MCF 10A (cell line): ENCODE data around the gene ADAMTS18. TPM values are rescaled to one million over a fixed set of nuclear protein-coding genes. Genes with fewer than 3 reads are reported as not detected.
A peak's percentile ranks its signal among the peaks of the same experiment; 100 is the strongest.

Experiments
- BruUV-seq: library from RNA; stranded (reverse); fragments of 400-500 nt; replicated peaks from 2 replicates; lab custom pipeline; 2021; lab: Mats Ljungman, UMichigan
- CTCF ChIA-PET: fragments of 300-600 bp; sonication (Branson Sonifier 250); formaldehyde crosslinking; extraction: SDS; loops from one replicate; lab custom pipeline; 2021; ENCODE audit warnings: antibody characterized with exemption, inconsistent platforms; lab: Yijun Ruan, JAX
- POLR2A ChIA-PET: fragments of 300-600, 350-650 bp; sonication (Branson Sonifier 250); formaldehyde crosslinking; extraction: SDS; loops from one replicate; lab custom pipeline; 2020; ENCODE audit warnings: antibody characterized with exemption, inconsistent platforms; lab: Yijun Ruan, JAX
- DNase-seq: peaks from one replicate; pipeline ENCODE4 v3.0.0-alpha.2; 2018; ENCODE audit not compliant: unreplicated experiment
- H3K27ac Mint-ChIP-seq: one replicate; pipeline ENCODE4 v1.8.0; 2022; ENCODE audit warnings: mild to moderate bottlenecking, low read depth, mixed read lengths; ENCODE audit not compliant: unreplicated experiment
- H3K27me3 Mint-ChIP-seq: one replicate; pipeline ENCODE4 v1.8.0; 2022; ENCODE audit warnings: mixed read lengths; ENCODE audit not compliant: insufficient read depth, unreplicated experiment
- H3K36me3 Mint-ChIP-seq: one replicate; pipeline ENCODE4 v1.8.0; 2022; ENCODE audit warnings: mild to moderate bottlenecking, moderate library complexity, mixed read lengths; ENCODE audit not compliant: insufficient read depth, unreplicated experiment
- H3K4me1 Mint-ChIP-seq: one replicate; pipeline ENCODE4 v1.8.0; 2022; ENCODE audit warnings: mixed read lengths; ENCODE audit not compliant: insufficient read depth, unreplicated experiment
- H3K4me3 Mint-ChIP-seq: one replicate; pipeline ENCODE4 v1.8.0; 2022; ENCODE audit warnings: mild to moderate bottlenecking, moderate library complexity, mixed read lengths; ENCODE audit not compliant: unreplicated experiment
- H3K9me3 Mint-ChIP-seq: one replicate; pipeline ENCODE4 v1.8.0; 2022; ENCODE audit warnings: mixed read lengths; ENCODE audit not compliant: unreplicated experiment
- intact Hi-C: fragments of 100-400 bp; cut with micrococcal nuclease; formaldehyde crosslinking; loops from 2 replicates; pipeline ENCODE4 v1.14.1; 2022
- total RNA-seq: library from RNA; stranded (reverse); gene quantifications from 2 replicates; pipeline ENCODE4 v1.2.3, GENCODE V29; 2022
- TF ChIP-seq, protein P1 (sequence below): fragments of 200-600 bp; IDR thresholded peaks from one replicate; pipeline ENCODE4 v1.8.0; 2022; ENCODE audit warnings: antibody characterized with exemption, mild to moderate bottlenecking; ENCODE audit not compliant: unreplicated experiment

Gene ADAMTS18
- total RNA-seq, 1 experiment from 2014 or later, result not detected

GRCh38 chr16:77409311-77409710 is 25.5 kb downstream of the ADAMTS18 start:
- intact Hi-C loops, result no loop called here
- Mint-ChIP-seq H3K27me3 (no peaks in the 10 kb centered on the region), H3K9me3 (peaks cover 8% of the 10 kb centered on the region), H3K4me3 (no peak overlapping the region), H3K4me1 (peaks cover 3% of the 10 kb centered on the region), H3K27ac (no peak overlapping the region), H3K36me3 (no peaks in the 10 kb centered on the region)
- TF ChIP-seq, protein P1, sequence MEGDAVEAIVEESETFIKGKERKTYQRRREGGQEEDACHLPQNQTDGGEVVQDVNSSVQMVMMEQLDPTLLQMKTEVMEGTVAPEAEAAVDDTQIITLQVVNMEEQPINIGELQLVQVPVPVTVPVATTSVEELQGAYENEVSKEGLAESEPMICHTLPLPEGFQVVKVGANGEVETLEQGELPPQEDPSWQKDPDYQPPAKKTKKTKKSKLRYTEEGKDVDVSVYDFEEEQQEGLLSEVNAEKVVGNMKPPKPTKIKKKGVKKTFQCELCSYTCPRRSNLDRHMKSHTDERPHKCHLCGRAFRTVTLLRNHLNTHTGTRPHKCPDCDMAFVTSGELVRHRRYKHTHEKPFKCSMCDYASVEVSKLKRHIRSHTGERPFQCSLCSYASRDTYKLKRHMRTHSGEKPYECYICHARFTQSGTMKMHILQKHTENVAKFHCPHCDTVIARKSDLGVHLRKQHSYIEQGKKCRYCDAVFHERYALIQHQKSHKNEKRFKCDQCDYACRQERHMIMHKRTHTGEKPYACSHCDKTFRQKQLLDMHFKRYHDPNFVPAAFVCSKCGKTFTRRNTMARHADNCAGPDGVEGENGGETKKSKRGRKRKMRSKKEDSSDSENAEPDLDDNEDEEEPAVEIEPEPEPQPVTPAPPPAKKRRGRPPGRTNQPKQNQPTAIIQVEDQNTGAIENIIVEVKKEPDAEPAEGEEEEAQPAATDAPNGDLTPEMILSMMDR, result no peak
- ChIA-PET POLR2A (no interaction called here), CTCF (no interaction called here)
- no TSS peak for BruUV-seq
- DNase-seq, result no peak

DNA sequence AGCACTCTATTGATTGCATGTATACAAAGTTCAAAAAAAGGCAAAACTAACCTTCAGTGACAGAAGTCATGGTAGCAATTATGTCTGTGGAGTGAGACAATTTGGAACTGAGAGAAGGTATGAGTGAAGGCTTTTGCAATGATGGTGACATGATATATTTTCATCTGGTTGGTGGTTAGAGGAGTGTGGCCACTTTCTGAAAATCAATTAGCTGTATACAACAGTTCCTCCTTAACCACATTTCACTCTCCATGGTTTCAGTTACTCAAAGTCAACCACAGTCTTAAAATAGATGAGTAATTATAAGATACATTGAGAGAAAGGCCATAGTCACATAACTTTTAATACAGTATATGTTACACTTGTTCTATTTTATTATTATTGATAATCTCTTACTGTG is 26.2 kb downstream of the ADAMTS18 start:
- no peaks in the 10 kb centered on the region for H3K27me3 Mint-ChIP-seq
- ChIA-PET CTCF (no interaction called here), POLR2A (no interaction called here)
- peaks cover 8% of the 10 kb centered on the region for H3K9me3 Mint-ChIP-seq
- no peak for DNase-seq
- TF ChIP-seq, protein P1, result no peak
- H3K27ac Mint-ChIP-seq, result no peak overlapping the region
- intact Hi-C loops, result no loop called here
- no peaks in the 10 kb centered on the region for H3K4me1 Mint-ChIP-seq
- no TSS peak for BruUV-seq
- no peak overlapping the region for H3K4me3 Mint-ChIP-seq
- H3K36me3 Mint-ChIP-seq, result no peaks in the 10 kb centered on the region

DNA sequence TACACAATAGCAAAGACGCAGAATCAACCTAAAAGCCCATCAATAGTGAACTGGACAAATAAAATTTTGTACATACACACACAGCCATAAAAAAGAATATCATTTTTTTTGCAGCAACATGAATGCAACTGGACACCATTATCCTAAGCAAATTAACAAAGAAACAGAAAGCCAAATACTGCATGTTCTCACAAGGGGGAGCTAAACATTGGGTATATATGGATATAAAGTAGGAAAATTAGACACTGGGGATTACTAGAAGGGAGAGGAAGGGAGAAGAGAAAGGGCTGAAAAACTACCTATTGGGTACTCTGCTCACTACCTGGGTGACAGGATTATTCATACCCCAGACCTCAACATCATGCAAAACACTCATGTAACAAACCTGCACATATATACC is 28.2 kb downstream of the ADAMTS18 start:
- no peaks in the 10 kb centered on the region for H3K27me3 Mint-ChIP-seq
- BruUV-seq, result no TSS peak
- intact Hi-C loops, result no loop called here
- ChIA-PET POLR2A (no interaction called here), CTCF (no interaction called here)
- H3K36me3 Mint-ChIP-seq, result no peaks in the 10 kb centered on the region
- no peaks in the 10 kb centered on the region for H3K4me1 Mint-ChIP-seq
- TF ChIP-seq, protein P1, result no peak
- peaks cover 8% of the 10 kb centered on the region for H3K9me3 Mint-ChIP-seq
- no peak overlapping the region for H3K27ac Mint-ChIP-seq
- DNase-seq, result peak; percentile 10
- no peak overlapping the region for H3K4me3 Mint-ChIP-seq

DNA sequence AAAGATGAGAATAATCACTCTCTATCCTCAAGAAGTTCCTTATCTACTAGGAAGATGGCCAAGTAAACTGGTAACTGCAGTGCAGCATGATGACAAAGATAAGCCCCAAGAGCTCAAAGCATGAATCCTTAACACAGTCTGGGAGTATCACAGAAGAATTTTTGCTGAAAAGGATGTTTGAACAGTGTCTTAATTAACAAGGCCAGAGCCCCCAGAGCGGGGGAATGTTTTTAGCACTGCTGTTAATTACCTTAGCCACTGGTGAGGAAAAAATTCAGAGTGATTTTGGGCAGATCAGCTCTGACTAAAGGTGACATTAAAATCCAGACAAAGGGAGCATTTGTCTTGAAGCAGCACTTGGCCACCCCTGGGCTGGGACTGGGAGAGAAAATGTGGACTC is 30.1 kb downstream of the ADAMTS18 start:
- BruUV-seq, result no TSS peak
- no peak for DNase-seq
- Mint-ChIP-seq H3K4me1 (no peaks in the 10 kb centered on the region), H3K4me3 (no peak overlapping the region), H3K36me3 (no peaks in the 10 kb centered on the region), H3K27ac (no peak overlapping the region), H3K27me3 (no peaks in the 10 kb centered on the region), H3K9me3 (peaks cover 8% of the 10 kb centered on the region)
- TF ChIP-seq, protein P1, result no peak
- intact Hi-C loops, result no loop called here
- ChIA-PET POLR2A (interaction anchor here (1.4 kb wide), 1 partner anchor 9 kb away, joined by 5 read pairs; no protein-coding TSS in a partner anchor), CTCF (interaction anchor here (0.6 to 1.0 kb wide), 2 partner anchors 180 to 568 kb away, joined by 3 read pairs; no protein-coding TSS in a partner anchor)
